Uterus (tissue), 2 donors: ENCODE data around the gene KREMEN1.

Experiments
- CTCF ChIP-seq, 4 experiments: fragments of 200-600 bp in 2 of 4; fragments of 450-650 bp in 2 of 4; sonication (generic) in 2 of 4; IDR thresholded peaks; one replicate each; pipeline ENCODE4 v1.5.1; 2016 to 2019; ENCODE audit warnings: antibody characterized with exemption in 4 of 4, mild to moderate bottlenecking in 2 of 4, moderate library complexity in 1 of 4
- POLR2A ChIP-seq, 2 donors: fragments of 450-650 bp; IDR thresholded peaks; one replicate each; pipeline ENCODE4 v1.6.1; 2016; ENCODE audit warnings: antibody characterized with exemption in 2 of 2, mild to moderate bottlenecking in 1 of 2, moderate library complexity in 1 of 2

GRCh38 chr22:29133603-29134133 lies 60.8 kb downstream of the KREMEN1 start:
- TF ChIP-seq CTCF (IDR thresholded peaks at IDR 0.05) (no peak), POLR2A (IDR thresholded peaks at IDR 0.05) (no peak)
